Activated CD4-positive, alpha-beta T cell treated with anti-CD3 and anti-CD28 coated beads, Interleukin-2, amount 50 U/mL, for 1 hour (primary cell): ENCODE results near the gene ABHD15.

Experiments
- DNase-seq: peaks from one replicate; pipeline ENCODE4 v3.0.0-alpha.2; 2020

ABHD15 gene

DNA sequence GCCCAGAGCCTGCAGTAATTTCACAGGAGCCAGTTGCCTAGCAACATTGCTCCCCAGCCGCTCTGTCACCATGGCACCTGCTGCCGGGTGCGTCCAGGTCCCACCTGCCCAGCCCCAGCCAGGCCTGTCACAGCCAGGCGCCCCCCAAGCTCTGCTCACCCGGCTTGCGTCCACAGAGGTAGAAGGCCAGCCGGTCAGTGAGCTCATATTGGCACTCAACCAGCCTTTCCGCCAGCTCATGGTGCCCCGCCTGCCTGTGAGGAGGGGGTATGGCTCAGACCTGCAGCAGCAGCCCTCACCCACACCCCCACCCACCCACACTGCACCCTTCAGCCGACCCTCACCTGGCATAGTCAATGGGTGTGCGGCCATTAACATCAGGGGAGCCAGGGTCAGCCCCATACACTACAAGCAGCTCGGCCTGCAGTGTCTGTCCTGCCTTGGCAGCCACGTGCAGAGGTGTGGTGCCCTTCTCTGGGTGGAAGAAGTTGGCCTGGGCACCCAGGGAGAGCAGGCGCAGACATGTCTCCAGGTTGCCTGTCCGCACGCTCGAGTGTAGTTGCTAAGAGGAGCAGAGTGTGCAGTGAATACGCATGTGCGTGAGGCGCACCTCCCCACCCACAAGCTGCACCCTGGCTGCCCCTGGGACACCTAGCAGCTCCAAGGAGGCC lies 14.9 kb upstream of the ABHD15 start:
- no peak for DNase-seq

DNA sequence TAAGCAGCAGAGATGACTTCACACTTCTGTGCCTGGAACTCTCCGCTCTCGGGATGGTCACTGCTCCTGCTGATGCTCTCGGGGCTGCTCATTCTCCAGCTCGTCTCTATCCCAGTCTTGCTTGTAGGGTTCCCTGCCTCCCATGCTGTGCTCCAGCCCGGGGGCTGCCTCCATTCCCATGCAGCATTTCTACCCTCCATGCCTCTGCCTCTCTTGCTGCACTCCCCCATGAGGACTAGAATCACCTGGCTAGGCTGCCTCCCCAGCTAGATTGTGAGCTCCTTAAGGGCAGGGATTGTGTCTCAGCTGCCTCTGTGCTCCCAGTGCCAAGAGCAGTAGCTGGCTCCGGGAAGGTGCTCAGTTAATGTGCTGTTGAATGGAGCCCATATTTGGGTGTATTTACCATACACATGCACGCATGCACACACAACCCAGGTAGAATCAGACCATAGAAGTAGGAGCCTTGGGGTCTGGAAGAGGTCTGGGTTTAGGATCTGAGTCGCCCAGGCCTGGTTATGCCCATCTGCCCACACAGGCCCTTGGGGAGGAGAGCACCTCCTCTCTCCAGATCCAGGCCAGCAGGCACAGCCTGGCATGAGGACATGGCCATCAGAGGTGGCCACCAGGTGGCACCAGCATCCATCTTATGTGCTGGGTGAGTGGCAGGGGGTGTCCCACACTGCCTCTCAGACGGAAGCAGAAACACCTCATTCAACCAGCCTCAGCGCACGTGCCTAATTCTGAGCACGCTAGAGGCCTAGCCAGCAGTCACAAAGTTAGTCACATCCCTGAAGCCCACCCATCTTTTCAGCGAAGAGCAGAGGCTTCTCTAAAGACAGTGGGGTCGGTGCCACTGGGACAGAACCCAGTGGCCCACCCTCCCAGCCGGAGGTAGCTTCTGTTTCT lies 13.3 kb upstream of the ABHD15 start:
- peak; percentile 91 for DNase-seq

DNA sequence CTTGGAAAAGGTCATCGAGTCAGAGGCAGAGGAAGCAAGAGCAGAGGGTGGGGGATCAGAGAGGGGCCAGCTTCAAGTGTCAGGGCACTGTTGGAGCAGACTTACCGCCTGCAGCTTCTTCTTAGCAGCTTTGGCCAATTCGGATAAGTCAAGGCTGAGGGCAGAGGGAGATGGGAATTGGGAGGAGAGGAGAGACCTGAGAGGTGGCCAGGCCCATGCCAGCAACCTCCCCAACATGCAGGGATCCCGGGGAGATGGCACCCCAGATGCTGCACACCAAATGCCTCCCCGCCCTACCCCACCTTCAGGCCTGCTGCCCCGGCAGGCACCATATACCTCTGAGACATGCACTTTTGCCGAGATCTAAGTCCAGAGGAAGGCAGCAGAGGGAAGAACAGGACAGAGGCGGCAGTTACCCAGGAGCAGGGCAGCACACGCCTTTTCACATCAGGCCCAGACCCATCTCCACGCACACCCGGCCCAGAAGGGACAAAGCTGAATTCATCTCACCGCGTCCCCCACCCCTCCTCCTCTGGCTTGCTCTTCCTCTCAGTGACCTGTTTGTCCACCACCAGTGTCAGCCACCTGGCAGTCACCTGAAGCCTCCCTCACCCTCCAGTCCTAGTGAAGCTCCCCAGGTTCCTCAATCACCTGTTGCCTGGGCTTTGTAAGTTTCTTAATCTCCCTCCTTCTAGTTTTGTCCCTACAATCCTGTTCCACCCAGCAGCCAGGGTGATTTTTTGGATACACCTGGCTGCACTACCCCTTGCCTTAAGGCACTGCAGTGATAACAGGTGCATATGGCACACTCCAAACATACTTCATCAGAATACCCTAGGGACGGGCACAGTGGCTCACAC lies 12.0 kb upstream of the ABHD15 start:
- no peak for DNase-seq

DNA sequence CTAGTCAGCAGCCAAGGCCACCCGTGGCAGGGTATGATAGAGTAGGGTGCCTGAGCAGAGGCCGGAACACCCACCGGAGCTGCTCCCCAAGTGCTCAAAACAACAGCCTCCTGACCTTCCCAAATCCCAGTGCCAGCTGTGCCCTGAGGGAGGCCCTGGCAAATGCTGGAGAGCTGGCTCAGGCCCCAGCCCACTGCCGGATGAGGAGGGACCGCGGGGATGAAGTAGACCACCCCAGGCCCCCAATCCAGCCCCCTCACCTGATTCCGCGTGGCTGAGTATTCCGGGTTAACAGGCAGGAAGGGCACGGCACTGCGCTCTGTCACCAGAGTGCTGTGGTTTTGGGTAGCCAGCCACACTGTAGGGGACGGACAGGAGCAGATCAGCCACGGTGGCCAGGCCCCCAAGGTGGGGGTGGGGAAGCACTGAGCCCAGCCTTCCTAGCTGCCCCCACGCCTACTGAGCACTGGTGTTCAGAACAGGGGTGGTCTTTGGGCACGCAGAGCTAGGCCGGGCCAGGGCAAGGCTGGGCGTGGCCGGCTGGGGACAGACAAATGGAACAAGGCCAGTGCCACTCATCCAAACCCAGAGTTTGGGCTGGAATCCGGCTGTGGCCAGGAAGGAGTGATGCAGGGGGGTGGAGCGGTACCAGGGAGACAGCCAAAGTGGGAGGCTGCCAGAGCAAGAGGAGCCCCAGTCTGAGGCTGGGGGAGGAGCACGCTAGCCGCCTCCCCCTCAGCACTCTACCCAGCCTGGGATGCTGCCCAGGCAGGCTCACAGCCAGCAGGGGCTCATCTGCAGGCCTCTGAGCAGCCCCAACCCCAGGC lies 10.8 kb upstream of the ABHD15 start:
- no peak for DNase-seq

DNA sequence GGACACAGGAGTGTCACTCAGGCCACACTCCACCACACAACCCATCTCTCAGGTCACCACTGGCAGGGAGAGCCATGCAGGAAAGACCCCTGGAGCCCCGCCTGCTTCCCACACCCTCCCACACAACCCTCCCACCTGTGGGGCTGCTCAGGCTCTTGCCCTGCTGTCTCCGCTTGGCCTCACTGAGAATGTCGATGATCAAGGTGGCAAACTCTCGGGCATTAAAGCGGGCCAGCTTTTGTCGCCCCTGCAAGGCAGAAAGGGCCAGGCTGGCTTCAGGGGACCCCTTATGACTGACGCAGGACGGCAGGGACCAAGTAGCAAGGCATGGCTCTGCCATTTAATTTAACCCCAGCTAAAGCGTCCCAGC lies 10.1 kb upstream of the ABHD15 start:
- DNase-seq, result no peak

DNA sequence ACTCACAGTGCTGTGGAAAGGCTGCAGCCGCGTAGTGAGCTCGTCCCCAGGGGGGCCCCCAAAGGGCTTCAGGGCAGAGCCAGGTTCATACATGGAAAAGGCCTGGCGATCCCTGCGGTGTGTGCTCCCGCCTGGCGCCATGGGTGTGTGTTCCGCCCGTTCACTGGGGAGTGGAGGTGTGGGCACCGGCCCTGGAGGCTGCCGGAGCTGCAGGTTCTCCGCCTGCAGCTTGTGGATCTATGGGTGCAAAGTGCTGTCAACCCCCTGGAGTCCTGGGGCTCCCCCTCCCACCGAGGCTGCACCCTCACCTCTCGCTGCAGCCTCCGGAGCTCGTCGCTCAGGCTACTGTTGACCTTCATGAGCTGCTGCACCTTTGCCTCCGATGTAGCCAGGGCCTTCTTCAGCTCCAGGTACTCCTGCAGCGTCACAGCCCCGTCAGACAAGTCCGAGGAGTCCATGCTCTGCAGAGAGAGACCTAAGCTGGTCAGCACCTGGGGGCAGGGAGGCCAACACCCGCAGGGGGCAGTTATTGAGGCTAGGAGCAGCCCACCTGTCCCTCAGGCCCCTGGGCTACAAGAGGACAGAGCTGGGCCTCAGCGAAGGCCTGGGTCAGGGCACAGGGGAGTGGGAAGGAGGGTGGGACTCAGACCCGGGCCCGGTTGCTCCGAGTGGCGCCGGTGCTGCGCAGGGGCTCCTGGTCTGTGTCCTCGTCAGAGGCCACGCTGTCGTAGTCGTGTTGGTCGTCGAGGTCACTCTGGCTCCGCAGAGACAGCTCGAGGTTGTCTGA lies 9.6 kb upstream of the ABHD15 start:
- DNase-seq, result no peak

DNA sequence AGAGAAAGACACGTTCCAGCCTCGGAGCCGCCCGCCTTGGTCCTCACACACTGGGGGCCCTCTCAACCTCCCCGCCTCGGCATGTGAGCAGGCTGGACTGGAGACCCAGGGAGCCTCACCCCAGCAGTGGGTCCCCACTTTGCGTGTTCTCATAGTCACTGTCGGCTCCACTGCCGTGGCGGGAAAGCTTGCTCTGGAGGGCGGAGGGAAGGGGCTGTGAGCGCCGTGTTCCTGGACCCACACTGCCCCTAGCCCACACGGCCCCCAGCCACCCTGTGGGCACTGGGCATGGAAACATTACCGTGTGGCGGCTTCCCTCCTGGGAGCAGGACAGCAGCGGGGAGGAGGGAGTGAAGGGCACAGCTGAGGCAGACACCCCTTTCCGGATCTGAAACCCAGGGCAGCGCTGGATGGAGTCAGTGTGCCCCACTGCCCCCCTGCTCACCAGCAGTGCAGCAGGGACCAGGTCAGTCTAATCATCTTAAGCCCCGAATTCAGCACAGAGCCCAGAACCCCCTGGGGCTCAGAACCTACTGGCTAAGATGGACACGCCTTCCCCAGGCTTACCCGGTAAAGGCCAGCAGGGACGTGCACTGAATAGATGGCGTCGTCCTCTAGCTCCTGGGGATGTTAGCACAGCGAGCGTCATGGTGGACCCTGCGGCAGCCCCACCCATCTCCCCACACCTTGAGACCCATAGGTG lies 8.8 kb upstream of the ABHD15 start:
- DNase-seq, result no peak

DNA sequence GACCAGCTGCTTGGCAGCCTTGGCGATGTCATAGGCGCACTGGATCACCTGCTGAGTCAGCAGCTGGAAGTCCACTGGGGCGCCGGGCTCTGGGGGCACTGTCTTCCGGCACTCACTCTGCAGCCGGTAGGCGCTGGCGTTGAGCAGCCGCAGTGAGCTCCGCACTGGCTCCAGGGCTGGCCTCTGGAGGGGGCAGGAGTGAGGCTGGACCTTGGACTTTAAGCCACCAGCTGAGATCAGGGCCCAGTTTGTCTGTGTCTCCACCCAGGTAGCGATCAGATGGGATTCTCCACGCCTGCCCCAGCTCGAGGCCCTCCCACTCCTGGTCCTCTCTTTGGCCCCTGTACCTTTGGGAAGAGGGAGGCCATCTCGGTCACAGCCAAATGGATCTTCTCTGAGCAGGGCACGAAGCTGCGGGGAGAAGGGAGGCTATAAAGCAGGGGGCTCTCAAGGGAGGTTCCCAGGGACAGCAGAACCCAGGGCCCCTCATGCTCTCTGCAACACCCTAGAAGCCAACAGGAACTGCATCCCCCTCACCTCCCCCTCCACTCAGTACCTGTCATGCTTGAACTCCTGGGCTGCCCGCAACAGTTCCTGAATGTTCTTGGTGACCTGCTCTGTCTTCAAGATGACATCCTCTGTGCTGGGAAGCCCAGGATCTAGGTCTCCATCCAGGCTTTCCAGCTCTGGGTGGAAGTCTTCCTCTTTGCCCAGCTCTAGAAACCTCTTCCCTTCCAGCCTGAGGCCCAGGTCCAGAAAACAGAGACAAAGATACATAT lies 8.1 kb upstream of the ABHD15 start:
- no peak for DNase-seq

DNA sequence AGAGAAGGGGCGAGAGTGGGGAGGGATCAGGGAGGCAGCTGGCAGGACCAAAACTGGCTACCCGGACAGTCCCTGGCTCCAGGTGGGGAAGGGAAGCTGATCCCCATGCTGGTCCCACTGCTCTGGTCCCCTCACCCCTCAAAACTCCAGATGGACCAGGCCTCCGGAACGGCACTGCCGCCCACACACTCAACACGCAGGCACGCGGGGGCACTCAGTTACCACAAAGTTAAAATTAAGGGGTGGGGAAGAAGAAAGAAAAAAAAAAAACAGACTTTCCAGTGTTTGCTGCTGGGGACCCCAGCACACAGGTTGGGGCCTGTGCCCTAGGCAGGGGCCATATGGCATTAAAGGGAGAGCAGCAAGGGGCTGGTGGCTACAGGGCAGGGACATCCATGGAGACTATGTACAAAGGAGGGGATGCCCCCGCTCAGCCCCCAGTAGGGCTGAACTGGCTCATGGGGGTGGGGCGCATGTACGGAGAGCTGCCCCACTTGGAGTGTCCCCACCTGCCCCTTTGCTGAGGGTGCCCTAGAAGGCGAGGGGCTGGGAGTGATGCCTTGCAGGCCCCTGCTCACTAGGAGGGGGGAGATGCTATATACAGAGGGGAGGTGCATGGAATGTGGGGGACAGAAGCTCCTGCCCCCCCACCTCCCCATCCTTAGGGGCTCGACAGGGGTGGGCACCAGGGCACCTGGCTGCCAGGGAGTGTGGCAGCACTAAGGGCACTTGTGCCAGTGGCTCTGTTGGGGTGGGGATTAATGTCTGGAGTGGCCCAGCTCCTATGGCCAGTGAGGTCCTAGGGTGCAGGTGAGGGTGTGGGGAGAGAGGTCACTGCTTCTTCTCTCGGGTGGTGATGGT lies 7.3 kb upstream of the ABHD15 start:
- DNase-seq, result no peak

DNA sequence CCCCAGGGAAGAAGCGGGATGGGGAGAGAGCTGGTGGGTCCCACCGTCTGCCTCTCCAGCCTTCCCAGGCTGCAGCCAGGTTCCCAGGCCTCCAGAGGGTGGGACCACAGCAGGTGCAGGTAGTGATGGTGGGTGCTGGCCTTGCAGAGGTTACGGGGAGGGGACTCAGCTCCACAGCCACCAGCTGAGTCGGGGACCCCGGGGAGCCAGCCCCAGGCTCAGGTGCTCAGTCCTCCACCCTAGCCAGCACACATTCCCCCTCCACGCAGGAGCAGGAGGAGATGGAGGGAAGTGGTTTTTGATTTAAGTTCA lies 6.7 kb upstream of the ABHD15 start:
- no peak for DNase-seq

DNA sequence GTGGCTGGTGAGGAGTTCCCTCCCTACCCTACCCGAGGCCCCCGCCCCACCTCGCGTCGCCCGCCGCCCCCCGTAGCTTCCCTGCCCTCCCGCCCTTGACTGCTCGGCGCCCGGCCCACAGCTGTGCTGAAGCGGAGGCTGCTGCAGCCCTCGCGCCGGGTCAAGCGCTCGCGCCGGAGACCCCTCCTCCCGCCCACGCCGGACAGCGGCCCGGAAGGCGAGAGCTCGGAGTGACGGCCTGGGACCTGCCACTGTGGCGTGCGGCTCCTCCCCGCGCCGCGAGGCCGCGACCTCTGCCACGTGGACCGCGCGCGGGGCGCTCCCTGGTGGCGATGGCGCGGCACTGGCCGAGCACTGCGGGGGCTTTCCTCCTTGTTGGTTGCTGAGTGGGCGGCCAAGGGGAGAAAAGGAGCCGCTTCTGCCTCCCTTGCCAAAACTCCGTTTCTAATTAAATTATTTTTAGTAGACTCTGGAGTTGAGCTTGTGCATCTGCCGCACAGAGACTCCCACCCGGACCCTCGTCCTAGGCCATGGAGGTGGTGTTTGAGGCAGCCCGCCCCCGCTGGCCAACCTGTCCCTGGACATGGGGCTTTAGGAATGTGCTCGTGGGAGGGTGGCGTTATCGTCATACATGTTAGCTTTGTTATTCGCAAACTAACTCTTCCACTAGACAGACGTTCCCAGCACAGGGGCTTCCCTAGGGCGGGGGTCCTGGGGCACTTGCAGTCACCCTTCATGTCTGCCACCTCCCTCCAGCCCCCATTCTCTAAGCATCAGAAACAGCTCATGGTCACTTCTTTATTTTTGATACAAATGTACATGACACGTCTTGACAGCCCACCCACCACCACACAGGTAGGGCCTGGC lies 6.1 kb upstream of the ABHD15 start:
- DNase-seq, result no peak

DNA sequence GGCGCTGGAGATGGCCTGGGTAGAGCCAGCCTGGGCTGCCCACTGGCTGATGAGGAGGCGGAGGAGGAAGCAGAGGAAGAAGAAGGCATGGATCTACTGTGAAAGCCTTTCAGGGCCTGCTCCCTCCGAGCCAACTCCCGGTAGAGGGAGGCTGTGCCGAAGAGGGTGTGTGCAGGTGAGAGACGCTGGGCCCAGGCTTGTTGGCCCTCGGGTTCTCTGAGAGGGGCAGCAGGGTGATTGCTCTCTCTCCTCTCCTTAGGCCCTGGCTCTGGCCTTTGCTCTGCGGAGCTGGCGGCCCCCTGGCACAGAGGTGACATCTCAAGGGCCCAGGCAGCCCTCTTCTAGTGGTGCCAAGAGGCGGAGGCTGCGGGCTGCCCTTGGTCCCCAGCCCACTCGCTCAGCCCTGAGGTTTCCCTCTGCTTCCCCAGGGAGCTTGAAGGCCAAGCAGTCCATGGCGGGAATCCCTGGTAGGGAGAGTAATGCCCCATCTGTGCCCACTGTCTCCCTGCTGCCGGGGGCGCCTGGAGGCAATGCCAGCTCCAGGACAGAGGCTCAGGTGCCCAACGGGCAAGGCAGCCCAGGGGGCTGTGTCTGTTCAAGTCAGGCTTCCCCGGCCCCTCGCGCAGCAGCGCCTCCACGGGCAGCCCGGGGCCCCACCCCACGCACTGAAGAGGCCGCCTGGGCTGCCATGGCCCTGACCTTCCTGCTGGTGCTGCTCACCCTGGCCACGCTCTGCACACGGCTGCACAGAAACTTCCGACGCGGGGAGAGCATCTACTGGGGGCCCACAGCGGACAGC lies 5.2 kb upstream of the ABHD15 start:
- DNase-seq, result no peak

DNA sequence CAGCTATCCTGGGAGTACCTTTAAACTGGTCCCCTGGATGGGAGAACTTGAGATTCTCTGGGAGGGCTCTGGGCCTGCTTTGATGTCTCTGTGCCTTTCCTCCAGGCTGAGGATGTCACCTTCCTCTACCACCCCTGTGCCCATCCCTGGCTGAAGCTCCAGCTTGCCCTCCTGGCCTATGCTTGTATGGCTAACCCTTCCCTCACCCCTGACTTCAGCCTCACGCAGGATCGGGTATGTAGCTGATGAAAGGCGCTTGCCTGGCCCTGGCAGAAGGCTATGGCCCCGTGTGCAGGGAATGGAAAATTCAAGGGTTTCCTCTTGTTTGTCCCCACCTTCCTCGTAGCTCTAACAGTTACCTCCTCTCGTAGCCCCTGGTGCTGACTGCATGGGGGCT lies 4.6 kb upstream of the ABHD15 start:
- no peak for DNase-seq

DNA sequence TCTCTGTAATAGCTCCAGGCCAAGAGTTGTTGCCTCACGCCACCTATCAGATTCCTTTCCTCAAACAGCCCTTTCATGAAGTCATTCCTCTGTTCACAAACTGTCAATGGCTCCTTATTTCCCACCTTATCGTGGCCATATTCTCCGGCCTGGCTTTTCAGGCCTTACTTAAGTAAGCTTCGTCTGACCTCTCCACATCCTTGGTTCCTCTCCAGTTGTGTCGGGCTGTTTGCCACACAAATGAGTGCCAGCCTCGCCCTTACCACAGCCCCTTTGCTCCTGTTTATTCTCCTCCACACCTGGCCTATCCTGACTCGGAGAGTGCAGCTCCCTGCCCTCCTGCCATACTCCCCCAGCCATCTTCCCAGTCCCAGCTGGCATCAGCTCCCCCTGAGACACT lies 3.7 kb upstream of the ABHD15 start:
- DNase-seq, result no peak

DNA sequence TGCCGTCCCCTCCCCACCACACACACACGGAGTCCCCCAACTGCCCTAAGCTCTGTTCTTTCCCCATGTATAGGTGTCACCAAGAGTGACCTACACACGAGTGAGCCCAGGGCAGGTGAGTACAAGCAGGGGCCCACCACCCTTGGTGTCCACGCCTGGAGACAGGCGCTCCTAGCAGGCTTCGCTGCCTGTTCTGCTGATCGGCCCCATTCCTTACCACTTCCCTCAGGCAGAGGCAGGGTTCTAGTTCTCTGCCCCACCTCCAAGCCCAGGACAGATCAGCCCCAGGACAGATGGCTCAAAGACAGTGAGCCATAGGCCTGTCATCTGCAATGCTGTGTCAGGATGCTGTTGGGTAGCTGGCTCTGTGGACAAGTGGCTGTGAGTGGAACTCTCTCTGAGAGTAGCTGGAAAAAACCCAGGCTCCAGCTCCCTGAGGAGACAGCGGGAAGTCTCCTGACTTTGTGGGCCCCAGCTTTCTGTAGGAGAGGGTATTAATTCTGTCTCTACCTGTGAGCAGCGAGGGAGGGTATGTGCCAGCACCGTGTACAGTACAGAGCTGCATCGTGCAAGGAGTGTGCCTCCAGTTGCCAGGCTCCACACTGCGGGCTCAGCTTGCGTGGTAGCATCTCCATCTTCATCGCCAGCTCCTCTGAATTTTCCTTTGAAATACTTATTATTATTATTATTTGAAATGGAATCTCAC lies 2.6 kb upstream of the ABHD15 start:
- no peak for DNase-seq

DNA sequence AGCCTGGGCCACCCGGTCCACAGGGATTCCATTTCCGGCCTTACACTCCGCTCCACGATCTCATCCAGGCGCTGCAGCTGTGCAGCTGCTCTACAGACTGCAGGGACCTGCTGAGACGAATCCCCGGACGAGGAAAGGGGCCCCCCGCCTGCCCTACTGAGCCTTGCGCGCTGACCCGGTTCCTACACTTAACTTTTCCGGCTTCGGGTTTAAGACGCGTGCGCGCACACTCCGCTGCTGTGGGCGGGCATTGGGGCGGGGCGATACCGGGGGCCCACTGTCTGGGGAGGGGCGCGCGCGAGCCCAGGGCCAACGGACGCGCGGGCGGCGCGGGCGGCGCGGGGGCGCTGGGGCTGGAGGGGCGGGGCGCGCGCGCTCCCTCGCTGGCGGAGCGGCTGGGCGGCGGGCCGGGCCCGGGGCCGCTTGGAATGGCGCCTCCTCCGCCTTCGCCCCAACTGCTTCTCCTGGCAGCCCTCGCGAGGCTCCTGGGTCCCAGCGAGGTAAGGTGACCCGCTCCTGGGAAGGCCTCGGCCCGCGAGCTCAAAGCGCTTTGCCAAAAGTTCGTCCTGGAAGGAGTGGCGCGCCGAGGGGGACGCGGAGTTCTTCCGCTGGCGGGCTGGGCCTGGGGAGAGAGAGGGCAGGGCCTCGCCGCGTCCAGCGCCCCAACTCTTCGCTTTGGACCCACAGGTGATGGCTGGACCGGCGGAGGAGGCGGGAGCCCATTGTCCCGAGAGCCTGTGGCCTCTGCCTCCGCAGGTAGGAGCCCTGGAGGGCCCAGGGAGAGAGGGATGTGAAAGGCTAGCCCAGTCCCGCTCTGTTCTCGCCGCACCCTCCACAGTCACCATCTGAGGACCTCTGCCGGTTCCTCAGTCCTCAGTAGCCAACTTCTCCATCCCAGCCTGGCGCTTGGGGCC lies 1.8 kb upstream of the ABHD15 start, which contains the start of gene TP53I13:
Gene TP53I13, plus strand, starts transcription at position 371 of the 914 bp plus-strand sequence. Its CDS starts 58 bp downstream, at position 429.
- peak; percentile 89 for DNase-seq
